ENCODE measurements around the gene CHRDL2.
A peak's percentile ranks its signal among the peaks of the same experiment; 100 is the strongest.

CHRDL2 gene

DNA sequence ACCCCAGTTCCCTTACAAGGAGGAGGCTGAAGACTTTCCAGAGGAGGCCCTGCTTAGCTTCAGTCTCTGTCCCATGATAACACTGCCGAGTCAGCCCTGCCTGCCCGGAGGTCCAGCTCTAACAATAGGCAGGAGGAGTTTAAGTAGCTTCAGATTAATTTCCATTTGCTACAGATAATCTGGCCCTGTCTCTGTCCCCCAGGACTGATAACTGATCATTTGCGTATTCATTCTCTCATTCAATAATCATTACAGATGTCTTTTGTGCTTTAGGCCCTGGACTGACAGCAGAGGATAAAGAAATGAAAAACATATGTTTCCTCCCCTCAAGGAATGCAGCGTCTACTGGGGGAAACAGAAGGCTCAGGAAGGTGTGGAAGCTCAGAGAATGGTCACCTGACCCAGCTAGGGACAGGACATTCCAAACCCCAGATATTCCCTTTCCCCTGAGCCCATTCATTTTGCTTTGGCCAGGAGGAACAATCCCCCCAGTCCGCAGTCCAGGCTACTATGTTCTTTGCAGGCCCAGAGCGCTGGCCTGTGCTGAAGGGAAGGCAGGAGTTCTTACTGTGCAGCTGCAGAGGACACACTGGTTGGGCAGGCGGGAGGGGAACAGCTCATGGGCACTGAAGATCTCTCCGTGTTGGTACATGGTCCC, 20.8 kb downstream of the CHRDL2 start:
- no peak for DNase-seq (ENCODE audit: low spot score)

GRCh38 chr11:74709175-74709574, 22.1 kb downstream of the CHRDL2 start:
- DNase-seq (ENCODE audit: low spot score) = no peak

- no peak for DNase-seq (ENCODE audit: low spot score)
These were observed 23.4 kb downstream of the CHRDL2 start for GRCh38 chr11:74707602-74708510.

DNA sequence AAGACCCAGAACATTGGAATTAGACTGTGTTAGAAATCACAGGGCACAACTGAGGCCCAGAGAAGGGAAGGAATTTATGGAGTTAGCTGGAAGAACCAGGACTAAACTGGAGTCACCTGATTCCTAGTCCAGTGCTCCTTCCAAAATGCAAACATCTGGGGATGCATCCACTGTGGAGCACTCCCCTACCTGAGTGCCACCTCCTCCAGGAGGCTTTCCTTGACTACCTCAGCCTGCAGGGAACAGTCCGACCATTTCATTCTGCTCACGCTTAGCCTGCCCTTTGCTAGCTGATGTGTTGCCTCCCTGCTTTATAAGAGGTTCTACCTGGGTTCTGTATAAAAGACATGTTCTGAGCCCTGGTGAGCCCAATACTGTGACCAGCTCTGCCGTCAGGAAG, 24.0 kb downstream of the CHRDL2 start:
- no peak for DNase-seq (ENCODE audit: low spot score)

DNA sequence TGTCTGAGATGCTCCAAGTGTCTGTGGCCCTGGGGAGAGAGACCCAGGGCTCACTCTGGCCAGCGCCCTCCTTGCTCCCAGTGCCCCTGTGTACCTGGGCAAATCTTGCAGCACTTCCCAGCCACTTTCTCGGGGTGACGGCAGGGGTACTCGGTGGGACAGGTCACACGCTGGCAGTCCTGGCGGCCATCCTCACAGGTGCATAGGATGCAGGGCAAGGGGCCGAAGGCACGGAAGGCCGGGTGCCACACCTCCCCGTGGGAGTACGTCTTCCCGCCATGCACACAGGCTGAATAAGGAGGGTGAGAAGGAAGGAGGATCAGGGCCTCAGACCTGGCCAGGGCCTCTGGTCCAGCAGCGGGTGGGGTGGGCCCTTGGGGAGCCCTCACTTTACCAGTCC, 28.0 kb downstream of the CHRDL2 start:
- DNase-seq (ENCODE audit: low spot score) = no peak

DNA sequence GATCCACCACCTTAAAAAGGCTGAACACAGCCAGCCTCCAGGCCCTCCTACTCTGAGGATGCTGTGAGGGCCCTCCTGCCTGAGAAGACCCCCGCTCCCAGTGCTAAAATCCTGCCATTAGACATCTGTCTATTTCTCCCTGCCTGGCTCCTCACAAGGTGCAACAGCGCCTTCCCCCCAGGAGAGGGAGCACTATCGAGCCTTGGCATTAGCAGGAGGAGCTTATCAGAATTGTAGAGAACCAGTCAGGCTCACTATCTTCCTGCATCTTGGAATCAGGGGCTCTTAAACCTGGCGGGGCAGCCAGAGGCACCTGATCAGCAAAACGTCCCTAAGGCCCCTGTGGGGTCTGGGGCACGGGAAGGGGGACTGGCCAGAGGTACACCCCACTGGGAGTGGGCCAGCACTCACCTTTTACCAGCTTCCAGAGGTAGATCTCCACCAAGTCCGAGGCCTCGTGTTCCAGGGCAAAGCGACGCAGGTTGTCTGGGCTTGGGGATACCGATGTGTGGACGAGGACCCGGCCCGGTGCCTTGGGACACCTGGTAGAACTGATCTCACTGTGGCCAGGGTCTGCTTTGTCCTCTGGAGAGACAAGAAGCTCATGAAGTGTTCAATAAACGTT, 28.7 kb downstream of the CHRDL2 start:
- peak; percentile 53 for DNase-seq (ENCODE audit: low spot score)

DNA sequence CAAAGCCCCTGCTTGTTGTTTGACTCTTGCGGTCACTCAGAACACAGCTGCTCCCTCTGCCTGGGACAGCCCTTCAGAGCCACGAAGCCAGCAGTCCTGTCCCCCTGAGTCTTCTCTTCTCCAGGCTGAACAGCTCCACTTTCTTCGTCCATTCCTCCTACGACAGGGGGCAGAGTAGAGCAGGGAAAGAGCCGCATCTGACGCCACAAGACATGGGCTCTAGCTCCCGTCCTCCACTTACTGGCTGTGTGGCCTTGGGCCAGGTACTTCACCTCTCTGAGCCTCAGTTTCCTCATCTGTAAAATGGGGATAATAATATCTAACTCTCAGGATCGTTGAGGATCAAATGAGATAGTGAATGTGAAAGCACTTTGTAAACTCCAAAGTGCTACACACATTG, 29.9 kb downstream of the CHRDL2 start:
- DNase-seq (ENCODE audit: low spot score) = no peak

GRCh38 chr11:74699615-74700396, 31.4 kb downstream of the CHRDL2 start:
- no peak for DNase-seq (ENCODE audit: low spot score)

DNA sequence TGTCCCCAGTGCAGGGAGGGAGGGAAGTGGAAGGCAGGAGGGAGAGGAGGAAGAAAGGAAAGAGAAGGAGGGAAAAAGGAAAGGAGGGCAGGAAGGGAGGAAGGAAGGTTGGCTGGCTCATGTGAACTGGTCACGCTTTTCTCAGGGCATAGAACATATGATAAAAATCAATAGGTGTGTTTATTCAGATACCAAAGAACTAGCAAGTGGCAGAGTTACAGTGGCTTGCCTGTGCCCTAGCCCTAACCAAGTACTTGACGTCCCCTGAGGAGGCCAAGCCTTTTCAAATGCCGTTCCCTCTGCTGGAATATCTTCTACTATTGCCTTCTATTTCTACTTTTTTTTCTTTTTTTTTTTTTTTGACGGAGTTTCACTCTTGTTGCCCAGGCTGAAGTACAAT, 33.5 kb downstream of the CHRDL2 start:
- no peak for DNase-seq (ENCODE audit: low spot score)

DNA sequence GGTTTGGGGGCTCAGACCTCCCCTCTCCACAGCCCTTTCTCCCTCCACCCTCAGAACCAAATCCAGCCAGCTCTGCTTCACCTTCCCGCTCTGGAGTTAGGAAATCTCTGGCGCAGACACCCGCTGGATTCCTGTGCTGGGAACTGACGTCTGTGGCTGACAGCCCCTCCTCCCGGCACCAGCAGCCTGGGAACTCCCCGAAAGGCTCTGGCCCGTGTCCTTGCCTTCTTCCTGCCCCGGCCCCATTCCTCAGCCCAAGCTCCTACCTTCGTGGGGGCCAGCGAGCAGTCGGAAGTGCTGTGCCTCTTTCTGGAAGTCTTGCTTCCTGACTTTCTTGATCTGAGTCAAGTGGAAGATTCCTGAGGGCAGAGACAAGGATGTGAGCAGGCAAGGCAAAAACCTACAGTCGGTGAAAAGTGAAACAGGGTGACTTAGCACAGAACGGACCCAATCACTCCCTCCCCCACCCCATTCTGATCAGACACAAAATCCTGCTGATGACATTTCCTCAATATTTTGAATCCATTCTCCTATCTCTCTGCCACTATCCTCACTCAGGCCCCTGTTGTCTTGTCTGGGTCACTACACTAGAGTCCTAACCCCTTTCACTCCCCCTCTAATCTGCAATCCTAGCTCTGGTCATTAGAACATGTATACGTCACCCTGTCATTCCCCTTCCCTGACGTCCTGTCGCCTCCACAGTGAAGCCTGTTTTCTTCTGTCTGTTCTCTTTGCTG, 34.1 kb downstream of the CHRDL2 start:
- no peak for DNase-seq (ENCODE audit: low spot score)

- DNase-seq (ENCODE audit: low spot score) = no peak
These were observed 34.7 kb downstream of the CHRDL2 start for GRCh38 chr11:74696500-74696899.

- no peak for DNase-seq (ENCODE audit: low spot score)
These were observed 35.4 kb downstream of the CHRDL2 start for GRCh38 chr11:74695705-74696280.

- no peak for DNase-seq (ENCODE audit: low spot score)
These were observed 36.9 kb downstream of the CHRDL2 start for GRCh38 chr11:74694136-74694930.

- DNase-seq (ENCODE audit: low spot score) = no peak
These were observed 37.7 kb downstream of the CHRDL2 start for GRCh38 chr11:74693531-74693930.

- no peak for DNase-seq (ENCODE audit: low spot score)
These were observed 39.5 kb downstream of the CHRDL2 start for GRCh38 chr11:74691755-74692154.

DNA sequence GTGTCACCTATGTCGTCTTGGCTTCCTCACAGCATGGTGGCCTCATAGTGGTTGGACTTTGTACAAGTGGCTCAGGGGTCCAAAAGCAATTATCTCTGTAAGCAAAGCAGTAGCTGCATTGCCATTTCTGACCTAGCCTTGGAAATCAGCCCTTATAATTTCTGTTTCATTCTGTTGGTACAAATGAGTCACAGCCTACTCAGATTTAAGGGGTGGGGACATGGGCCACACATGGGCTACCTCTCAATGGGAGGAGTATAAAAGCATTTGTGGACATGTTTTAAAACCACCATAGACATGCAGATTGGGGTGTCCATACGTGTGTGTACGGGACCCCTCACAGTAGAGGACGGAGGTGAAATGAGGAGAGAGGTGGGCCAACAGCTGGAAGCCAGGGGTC, 41.6 kb downstream of the CHRDL2 start:
- no peak for DNase-seq (ENCODE audit: low spot score)

DNA sequence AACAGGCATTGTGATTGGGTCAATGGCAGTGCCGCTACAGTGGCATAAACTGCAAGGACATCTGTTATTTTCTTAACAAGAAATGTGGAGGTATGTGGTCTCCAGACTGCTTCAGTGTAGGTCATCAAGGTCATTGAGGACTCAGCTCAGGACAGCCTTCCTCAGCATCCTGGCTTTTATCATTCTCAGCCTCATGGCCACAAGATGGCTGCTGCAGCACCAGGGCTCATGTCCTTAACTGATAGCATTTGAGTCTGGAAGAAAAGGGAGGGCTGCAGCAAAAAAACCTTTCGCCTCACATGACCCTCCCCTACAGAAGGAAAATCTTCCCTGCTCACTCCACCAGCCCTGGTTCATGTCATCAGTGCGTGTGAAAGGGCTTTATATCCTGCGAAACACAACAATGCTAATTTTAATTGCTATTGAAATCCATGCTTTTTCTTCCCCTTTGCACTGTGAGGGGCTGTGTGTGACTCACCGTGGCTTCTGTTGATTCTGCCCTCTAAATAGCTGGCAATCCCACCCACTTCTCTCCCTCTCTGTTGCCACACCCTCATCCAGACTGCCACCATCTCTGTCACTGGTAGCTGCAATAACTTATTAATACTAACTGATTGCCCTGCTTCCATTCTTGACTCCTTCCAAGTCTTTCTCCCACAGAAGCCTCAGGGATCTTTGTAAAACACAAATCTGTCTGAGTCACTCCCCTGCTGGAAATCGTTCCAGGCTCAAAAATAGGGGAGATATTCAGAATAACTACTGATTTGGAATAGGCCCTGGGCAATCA, 43.8 kb downstream of the CHRDL2 start:
- DNase-seq (ENCODE audit: low spot score) = no peak

DNA sequence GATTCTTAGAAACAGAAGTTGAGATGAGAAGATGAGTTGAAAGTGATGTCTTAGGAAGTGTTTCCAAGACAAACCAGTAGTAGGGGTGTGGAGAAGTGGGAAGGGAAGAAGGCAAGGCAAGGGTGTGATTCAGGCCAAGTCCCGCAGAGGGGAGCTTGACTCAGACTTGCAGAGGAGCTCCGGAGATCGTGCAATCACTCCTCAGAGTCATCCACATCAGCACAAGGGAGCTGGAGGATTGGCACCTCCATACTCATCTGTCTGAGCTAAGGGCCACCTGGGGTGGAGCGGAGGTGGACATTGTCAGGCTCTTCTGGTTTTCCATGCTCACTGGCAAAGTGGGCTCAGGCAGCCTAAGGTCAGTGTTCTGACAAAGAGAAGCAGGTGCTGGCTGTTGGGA, 44.4 kb downstream of the CHRDL2 start:
- DNase-seq (ENCODE audit: low spot score) = no peak

DNA sequence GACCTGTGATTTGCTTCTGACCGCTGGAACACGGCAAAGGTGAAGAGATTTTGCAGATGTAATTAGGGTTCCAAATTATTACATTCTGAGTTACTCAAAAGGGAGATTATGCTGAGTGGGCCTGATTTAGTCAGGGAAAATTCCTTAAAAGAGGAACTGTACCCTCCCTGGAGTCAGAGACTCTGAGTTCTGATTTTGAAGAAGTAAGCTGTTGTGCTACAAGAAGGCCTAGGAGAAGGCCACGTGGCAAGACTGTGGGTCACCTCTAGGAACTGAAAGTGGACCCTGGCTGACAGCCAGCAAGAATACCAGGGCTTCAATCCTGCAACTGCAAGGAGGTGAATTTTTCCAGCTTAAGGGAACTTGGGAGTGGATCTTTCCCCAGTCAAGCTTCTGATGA, 45.3 kb downstream of the CHRDL2 start:
- DNase-seq (ENCODE audit: low spot score) = no peak

DNA sequence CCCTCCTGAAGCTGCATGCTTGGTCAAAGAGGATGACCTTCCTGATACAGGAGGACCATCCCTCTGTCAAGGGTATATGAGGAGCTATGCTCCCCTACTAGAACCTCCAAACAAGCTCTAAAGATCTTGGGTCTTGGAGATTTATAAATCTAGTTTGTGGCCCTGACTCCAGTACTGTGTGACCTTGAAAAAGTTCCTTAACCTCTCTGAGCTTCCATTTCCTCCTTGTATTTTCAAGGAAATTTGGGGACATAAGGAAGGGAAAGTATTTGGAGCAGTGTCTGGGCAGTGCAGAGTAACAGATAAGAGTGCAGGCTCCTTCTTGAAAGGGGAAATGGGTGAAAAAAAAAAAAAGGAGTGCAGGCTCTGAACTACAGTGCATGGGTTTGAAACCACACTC, 45.9 kb downstream of the CHRDL2 start:
- DNase-seq (ENCODE audit: low spot score) = no peak
